ENCODE measurements around the gene MRPS11.
"Not testable (repeated sequence)": the region's sequence is repeated elsewhere in the genome, so short reads cannot be mapped to it uniquely, and the experiment has no call there.

MRPS11 gene

DNA sequence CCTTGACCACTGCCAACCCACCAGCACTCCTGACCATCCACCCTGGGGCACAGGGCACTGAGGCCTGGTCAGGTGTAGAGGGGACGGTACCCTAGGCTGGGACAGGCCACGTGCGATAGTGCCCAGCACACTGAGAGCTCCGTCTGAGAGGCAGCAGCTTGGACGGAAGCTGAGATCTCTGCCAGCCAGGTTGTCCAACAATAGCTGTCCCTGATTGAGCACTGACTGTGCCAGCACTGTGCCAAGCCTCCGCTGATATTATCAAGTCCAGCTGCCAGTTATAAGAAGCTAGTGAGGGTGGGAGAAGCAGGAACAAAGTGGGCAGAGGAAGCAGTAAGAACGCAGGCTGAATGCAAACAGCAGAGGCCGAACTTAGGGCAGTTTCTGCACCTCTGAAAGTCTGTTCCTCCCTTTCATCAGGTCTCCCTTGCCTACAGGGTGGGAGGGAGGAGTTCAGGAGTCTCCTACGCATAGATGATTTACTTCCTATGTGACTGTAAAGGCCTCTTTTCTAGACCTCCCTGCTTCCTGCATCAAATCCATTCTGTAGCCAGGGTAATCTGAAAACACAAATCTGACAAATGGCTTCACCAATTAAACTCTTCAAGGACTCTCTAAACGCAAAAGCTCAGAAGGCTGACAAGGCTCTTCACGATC is 29.7 kb downstream of the MRPS11 start:
- no peak for DNase-seq

- DNase-seq: no peak
These were observed 31.5 kb downstream of the MRPS11 start for GRCh38 chr15:88498996-88499395.

GRCh38 chr15:88504445-88504844 is 36.9 kb downstream of the MRPS11 start:
- no peak for DNase-seq

DNA sequence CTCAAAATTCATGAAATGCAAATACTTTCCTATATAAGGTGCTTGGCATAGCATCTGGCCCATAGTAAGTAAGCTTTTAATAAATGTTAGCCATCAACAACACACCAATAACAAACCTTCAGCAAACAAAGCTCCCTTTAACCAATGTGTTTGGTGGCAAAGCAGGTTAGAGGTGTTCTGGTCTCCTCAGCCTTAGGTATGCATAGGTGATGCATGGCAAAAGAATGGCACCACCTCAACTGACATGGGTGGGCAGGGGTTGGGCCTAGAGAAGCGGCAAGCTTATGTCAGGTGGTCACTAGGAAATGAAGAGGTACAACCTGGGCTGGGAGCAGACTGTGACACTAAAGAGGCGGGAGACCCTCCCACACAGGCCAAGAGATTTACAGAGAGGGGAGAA is 38.2 kb downstream of the MRPS11 start:
- DNase-seq: no peak

DNA sequence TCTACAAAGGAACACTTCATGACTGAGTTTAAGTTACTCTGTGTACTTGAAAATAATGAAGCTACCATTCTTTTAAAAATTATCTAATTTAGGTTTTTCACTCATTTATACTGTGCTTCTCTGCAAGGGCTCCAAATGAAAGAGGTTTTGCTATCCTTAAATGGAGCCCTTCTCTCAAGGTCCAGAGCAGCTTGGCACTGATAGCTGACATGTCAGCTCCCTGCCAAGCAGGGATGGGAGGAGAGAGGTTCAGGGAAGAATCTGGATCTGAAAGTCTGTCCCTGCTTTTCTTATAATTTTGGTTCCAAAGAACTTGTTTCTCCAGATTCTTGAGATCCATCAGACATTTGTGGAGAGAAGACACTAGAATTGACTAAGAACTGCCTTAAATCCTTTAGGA is 39.1 kb downstream of the MRPS11 start:
- DNase-seq: no peak

GRCh38 chr15:88509321-88509720 is 41.8 kb downstream of the MRPS11 start:
- DNase-seq: no peak

DNA sequence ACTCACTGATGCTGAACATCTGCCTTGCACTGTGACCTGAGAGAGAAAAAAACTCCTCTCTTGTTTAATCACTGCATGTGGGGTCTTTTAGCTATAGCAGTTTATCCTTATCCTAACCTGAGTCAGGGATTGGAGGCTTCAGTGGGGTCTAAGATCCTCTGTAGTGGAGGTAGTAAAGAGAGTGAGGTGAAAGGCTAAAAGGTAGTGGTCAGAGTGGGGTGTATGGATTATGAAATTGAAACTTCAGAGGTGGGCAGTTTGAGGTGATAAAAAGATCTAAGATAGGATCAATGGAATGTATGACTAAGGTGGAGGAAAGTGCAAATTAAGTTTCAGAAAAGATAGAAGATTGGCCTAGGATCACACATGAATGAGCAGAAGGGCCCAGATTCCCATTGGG is 42.5 kb downstream of the MRPS11 start:
- DNase-seq: no peak

GRCh38 chr15:88511161-88511560 is 43.7 kb downstream of the MRPS11 start:
- no peak for DNase-seq

DNA sequence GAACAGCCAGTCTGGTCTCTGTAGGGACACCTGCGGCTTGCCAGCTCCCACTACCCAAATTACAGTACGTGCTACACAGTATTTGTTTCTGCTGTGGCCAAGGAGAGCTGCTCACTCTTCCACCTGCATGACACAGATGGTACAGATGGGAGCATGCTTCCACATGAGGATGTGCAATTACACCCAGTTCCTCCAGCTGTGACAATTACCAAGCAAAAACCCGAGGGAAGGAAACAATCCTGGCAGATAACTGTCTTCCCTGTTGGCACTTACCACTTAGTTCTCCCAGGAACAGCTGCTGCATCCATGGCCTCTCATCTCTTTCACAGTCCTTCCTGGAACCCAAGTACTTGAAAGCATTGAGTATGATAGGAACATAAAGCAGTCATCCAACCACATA is 44.6 kb downstream of the MRPS11 start:
- no peak for DNase-seq

- DNase-seq: no peak
These were observed 45.1 kb downstream of the MRPS11 start for GRCh38 chr15:88512601-88513000.

DNA sequence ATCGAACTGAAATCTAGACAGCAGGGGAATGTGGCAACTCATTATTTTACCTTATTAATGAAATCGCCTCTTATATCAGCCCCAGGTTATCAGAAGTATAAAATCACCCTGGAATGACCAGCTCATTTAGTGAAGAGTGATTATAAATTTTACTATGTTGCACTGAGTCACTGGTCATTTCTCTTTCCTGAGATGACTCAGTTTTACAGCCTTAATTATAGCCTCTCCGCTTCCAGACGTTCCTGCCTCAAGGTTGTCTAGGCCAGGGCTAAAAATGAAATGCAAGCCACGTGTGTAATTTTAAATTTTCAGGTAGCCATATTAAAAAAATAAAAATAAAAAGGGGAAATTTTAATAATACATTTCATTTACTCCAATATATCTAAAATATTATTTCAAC is 45.7 kb downstream of the MRPS11 start:
- no peak for DNase-seq

DNA sequence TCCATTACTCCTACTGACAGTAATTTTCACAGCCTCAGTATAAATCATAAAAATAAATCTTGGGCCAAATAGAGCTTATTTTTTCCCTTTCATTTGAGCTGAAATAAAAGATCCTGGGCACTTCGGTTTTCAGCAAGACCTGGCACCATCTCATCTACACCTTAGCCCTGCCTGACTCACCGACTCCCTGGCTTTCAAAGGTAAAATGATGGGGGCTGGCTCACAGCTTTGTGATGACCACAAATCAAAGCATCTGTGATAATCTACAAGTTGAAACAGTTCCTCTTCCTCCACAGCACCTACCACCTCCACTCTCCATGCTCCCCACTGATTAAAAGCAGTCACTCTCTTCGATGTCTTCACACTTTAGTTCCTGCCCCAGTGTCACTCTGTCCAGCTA is 51.4 kb downstream of the MRPS11 start:
- DNase-seq: no peak

GRCh38 chr15:88524094-88524493 is 56.6 kb downstream of the MRPS11 start:
- DNase-seq: not testable (repeated sequence)

DNA sequence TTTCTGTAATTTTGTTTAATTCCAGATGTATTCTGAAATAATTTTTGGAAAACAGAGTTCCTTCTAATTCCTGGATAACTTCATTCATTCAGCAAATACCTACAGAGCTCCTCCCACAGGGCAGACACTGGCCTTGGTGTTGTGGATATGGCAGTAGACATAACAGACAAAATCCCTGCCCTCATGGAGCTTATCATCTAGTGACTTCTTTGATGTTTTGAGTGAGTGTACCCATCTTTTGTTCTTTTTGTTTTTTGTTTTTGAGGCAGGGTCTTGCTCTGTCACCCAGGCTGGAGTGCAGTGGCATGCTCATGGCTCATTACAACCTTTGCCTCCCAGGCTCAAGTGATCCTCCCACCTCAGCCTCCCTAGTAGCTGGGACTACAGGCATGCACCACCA is 57.9 kb downstream of the MRPS11 start:
- no peak for DNase-seq

- no peak for DNase-seq
These were observed 58.9 kb downstream of the MRPS11 start for GRCh38 chr15:88526247-88526879.

DNA sequence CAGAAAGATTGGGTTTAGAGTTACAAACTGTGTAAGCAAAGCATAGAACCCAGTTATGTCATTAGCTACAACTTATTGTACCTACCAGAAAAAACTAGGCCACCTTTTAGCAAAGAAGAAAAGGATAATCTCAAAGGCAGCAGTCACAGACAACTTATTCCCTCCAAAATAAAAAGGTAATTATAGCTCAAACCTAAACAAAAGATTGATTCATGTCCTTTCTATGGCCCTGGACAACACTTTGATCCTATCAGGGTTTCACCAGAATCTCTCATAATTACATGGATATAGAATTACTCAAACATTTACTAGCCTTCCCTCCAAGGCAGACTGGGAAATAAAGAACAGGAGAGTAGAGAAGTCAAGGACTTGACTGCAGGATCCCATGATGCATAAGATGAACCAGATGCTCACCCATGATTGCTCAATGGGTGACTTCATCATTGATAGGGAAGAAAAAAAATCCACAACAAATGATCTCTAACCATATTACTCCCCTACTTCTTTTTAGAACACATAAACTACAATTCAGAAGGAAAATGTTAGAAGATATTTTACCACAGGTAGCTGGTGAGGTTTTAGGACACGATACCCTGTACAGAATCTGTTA is 61.6 kb downstream of the MRPS11 start:
- DNase-seq: no peak

Measured in Kasumi-1 (cell line).